KMS-11 (cell line): Measurements from ENCODE around the gene EYA3.

Experiments
- H2AFZ ChIP-seq: fragments of 200-600 bp; sonication (generic); 2 replicates; pipeline ENCODE4 v1.6.1; 2016; ENCODE audit warnings: antibody characterized with exemption, mixed run types, low read depth
- H3K27ac ChIP-seq: fragments of 200-600 bp; sonication (generic); 2 replicates; pipeline ENCODE4 v1.6.1; 2016; ENCODE audit warnings: mild to moderate bottlenecking, mixed run types
- H3K27me3 ChIP-seq: fragments of 200-600 bp; sonication (generic); 2 replicates; pipeline ENCODE4 v1.6.1; 2017; ENCODE audit warnings: mild to moderate bottlenecking, low read depth, mixed run types, moderate library complexity; ENCODE audit not compliant: insufficient read depth
- H3K36me3 ChIP-seq: fragments of 200-600 bp; sonication (generic); 2 replicates; pipeline ENCODE4 v1.6.1; 2017; ENCODE audit warnings: mild to moderate bottlenecking, mixed run types; ENCODE audit not compliant: insufficient read depth
- H3K4me1 ChIP-seq: fragments of 200-600 bp; sonication (generic); 2 replicates; pipeline ENCODE4 v1.6.1; 2016; ENCODE audit warnings: mild to moderate bottlenecking, low read depth, mixed run types; ENCODE audit not compliant: poor library complexity, severe bottlenecking
- H3K4me2 ChIP-seq: fragments of 200-600 bp; sonication (generic); 2 replicates; pipeline ENCODE4 v1.7.0; 2016; ENCODE audit warnings: mild to moderate bottlenecking, mixed run types
- H3K4me3 ChIP-seq: fragments of 200-600 bp; sonication (generic); IDR thresholded peaks from 2 replicates; pipeline ENCODE4 v1.6.1; 2017; ENCODE audit warnings: low read depth, low read length, mixed read lengths; ENCODE audit not compliant: insufficient read depth
- H3K79me2 ChIP-seq: fragments of 200-600 bp; sonication (generic); 2 replicates; pipeline ENCODE4 v1.6.1; 2016; ENCODE audit warnings: low read depth, mixed run types; ENCODE audit not compliant: insufficient read depth
- H3K9ac ChIP-seq: fragments of 200-600 bp; sonication (generic); 2 replicates; pipeline ENCODE4 v1.6.1; 2016; ENCODE audit warnings: mild to moderate bottlenecking, mixed run types
- H4K20me1 ChIP-seq: fragments of 200-600 bp; sonication (generic); 2 replicates; pipeline ENCODE4 v1.6.1; 2016; ENCODE audit warnings: mild to moderate bottlenecking, mixed run types; ENCODE audit not compliant: insufficient read depth
- TF ChIP-seq, protein P1 (sequence below): fragments of 200-600 bp; sonication (generic); conservative IDR thresholded peaks from 2 replicates; pipeline ENCODE4 v1.6.1; 2017; ENCODE audit warnings: low read depth, mild to moderate bottlenecking, antibody characterized with exemption, low read length, moderate library complexity, mixed read lengths

EYA3 gene

DNA sequence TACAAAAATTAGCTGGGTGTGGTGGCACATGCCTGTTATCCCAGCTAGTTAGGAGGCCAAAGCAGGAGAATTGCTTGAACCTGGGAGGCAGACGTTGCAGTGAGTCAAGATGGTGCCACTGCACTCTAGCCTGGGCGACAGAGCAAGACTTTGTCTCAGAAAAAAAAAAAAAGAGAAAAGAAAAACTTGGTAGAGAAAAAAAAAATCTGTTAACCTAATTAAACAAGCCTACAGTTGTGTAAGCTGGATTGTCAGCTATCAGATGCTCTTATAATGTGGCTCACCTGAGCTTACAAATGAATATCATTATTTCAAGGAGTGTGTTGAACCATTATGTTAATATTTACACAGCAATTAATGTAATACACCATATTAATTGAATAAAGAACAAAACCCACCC is 26.4 kb upstream of the EYA3 start:
- Histone ChIP-seq H3K27me3 (no peaks in the 10 kb centered on the region), H3K79me2 (no peaks in the 10 kb centered on the region), H4K20me1 (no peaks in the 10 kb centered on the region), H2AFZ (no peak overlapping the region), H3K4me1 (no peaks in the 10 kb centered on the region), H3K4me2 (no peak overlapping the region), H3K4me3 (no peak overlapping the region), H3K36me3 (no peaks in the 10 kb centered on the region), H3K9ac (no peak overlapping the region), H3K27ac (no peak overlapping the region)
- TF ChIP-seq, protein P1, sequence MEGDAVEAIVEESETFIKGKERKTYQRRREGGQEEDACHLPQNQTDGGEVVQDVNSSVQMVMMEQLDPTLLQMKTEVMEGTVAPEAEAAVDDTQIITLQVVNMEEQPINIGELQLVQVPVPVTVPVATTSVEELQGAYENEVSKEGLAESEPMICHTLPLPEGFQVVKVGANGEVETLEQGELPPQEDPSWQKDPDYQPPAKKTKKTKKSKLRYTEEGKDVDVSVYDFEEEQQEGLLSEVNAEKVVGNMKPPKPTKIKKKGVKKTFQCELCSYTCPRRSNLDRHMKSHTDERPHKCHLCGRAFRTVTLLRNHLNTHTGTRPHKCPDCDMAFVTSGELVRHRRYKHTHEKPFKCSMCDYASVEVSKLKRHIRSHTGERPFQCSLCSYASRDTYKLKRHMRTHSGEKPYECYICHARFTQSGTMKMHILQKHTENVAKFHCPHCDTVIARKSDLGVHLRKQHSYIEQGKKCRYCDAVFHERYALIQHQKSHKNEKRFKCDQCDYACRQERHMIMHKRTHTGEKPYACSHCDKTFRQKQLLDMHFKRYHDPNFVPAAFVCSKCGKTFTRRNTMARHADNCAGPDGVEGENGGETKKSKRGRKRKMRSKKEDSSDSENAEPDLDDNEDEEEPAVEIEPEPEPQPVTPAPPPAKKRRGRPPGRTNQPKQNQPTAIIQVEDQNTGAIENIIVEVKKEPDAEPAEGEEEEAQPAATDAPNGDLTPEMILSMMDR: no peak

DNA sequence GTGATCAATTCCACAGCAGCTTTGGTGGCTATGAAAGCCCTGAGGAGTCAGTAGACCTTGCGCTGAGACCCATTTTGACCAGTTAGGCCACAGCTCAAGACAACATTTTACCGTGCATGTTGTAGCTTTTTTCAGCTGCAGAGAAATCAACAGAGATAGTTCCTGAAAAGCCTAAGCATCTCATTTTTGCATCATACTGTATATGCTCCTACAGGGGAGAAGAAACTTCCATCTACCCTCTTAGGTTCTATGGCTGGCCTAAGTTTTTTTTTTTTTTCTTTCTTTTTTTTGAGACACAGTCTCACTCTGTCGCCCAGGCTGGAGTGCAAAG is 24.8 kb upstream of the EYA3 start:
- TF ChIP-seq, protein P1: no peak
- Histone ChIP-seq H3K79me2 (no peaks in the 10 kb centered on the region), H3K4me2 (no peak overlapping the region), H2AFZ (no peak overlapping the region), H3K27me3 (no peaks in the 10 kb centered on the region), H4K20me1 (no peaks in the 10 kb centered on the region), H3K9ac (no peak overlapping the region), H3K36me3 (no peaks in the 10 kb centered on the region), H3K4me1 (no peaks in the 10 kb centered on the region), H3K27ac (no peak overlapping the region), H3K4me3 (no peak overlapping the region)

DNA sequence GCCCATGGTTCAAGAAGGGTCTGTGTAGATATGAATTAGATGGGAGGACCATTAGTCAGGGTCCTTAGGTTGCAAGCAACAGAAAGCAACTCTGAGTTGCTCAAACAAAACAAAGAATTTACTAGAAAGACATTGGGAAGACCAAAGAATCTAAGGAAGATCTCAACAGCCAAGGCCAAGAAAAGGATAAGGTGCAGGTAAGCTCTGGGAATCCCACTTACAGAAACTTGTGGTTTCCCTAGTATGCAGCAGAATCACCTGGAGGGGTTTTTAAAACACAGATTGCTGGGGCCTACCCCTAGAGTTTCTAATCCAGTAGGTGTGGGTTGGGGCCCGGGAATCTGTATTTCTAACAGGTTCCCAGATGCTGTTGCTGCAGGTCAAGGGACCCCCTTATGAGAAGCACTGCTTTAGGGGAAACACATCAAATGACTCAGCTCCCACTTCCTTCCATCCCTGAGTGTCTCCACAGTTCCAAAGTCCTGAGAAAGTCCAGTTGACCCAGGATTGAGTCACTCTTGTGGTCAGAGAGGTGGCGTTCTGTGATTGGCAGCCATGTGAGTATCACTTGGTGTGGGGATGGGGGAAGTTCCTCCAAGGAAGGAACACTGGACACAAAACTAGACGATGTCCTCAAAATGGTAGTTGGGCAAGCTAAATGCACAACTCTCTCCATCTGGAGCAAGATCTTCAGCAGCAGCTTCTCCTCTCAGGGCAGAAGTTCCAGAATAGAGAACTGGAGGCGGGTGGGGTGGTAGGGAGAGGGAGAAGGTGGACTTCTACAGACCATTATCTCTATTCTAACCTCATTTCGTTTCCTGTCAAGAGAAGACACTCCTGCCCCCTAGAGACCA is 24.2 kb upstream of the EYA3 start:
- Histone ChIP-seq H2AFZ (no peak overlapping the region), H3K27me3 (no peaks in the 10 kb centered on the region), H3K79me2 (no peaks in the 10 kb centered on the region), H3K4me1 (no peaks in the 10 kb centered on the region), H3K27ac (no peak overlapping the region), H3K9ac (no peak overlapping the region), H3K4me2 (no peak overlapping the region), H4K20me1 (no peaks in the 10 kb centered on the region), H3K4me3 (no peak overlapping the region), H3K36me3 (no peaks in the 10 kb centered on the region)
- TF ChIP-seq, protein P1: no peak; the same call in 1 of the 2 replicates

DNA sequence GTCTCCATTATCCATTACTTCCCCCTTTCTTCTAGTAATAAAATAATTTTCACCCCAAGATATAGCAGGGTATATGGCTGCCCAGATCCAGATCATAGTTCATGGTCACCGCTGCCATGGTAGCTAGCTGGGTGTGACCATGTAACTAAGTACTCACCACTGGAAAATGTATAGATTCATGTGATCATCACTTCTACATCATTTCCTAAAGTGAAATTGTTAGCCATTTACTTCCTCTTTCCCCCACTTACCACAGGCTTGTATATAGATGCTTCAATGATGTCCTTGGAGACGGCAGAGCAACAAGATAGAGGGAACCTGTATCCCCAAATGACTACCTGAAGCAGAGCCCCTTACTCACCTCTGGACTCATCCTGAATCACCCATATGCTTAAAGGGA is 22.7 kb upstream of the EYA3 start:
- H3K79me2 ChIP-seq: no peaks in the 10 kb centered on the region
- H3K4me1 ChIP-seq: no peaks in the 10 kb centered on the region
- no peaks in the 10 kb centered on the region for H3K36me3 ChIP-seq
- H2AFZ ChIP-seq: no peak overlapping the region
- H3K4me3 ChIP-seq: no peak overlapping the region
- H3K9ac ChIP-seq: no peak overlapping the region
- no peaks in the 10 kb centered on the region for H3K27me3 ChIP-seq
- no peaks in the 10 kb centered on the region for H4K20me1 ChIP-seq
- TF ChIP-seq, protein P1: no peak
- no peak overlapping the region for H3K27ac ChIP-seq
- H3K4me2 ChIP-seq: no peak overlapping the region
